NCI-H2081 treated with DMSO at 0.1 percent for 48 hours (cell line): ENCODE data around the gene ANKDD1A.

ENCODE experiments used
- DNase-seq: peaks from one replicate; lab custom pipeline; 2025; lab: John Stamatoyannopoulos, UW

Gene ANKDD1A

DNA sequence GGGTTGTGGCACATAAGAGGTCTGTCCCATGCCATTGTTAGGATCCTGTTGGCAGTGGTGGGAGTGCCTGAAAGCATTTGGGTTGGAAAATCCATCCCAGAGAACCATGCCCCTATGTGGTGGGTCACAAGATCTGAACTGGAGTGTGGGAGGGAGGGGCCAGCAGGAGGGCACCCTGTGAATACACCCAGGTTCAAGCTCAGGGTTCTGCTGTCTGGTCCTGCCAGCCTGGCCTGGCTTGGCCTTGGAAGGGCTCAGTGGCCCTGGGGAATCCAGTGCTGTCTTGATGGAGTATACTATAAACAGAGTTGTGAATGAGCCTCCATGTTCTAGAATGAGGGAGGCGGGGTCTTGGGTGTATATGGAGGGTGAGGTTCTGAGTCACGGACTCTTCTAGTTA, 11.8 kb downstream of the ANKDD1A start:
- no peak for DNase-seq

DNA sequence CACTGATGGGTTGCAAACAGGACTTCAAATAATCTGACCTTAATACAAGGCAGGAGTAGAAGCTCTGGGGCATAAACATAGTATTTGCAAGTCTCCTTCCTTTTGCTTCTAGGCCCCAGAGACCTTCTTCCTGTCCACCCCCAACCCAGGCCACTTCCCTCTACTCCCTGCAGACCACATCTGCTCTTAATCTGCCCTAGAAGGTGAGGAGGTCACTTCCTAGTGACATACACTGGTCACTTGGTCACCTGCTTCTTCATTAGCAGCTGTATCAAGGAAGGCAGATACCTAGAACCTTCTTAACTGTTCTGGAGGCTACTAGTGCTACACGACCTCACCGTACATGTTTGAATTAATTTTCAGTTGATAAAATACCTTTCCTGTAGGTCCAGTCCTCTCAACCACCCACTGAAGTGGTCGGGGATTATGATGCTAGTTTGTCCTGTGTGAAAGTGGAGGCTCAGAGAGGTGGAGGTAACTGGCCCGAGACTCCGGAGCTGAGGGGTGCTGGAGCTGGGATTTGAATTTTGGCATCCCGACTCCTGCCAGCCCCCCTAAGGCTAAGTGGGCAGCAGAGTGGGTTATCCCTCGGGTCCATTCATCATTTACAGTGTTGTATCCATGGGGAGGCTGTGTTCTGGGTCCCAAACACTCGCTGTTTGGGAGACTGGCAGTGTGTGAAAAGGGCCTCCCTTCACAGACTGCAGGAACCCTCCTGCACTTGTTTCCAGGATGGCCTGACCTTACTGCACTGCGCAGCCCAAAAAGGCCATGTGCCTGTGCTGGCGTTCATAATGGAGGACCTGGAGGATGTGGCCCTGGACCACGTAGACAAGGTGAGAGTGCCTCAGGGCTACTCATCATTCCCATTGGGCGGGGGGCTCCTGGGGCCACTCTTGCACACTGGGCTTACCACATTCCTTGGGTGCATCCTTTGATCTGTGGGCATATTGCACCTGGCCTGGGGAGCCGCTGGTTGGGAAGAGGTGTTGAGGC, 13.9 kb downstream of the ANKDD1A start:
- no peak for DNase-seq

- DNase-seq: no peak
Measured at GRCh38 chr15:64926661-64927060, 15.0 kb downstream of the ANKDD1A start.

DNA sequence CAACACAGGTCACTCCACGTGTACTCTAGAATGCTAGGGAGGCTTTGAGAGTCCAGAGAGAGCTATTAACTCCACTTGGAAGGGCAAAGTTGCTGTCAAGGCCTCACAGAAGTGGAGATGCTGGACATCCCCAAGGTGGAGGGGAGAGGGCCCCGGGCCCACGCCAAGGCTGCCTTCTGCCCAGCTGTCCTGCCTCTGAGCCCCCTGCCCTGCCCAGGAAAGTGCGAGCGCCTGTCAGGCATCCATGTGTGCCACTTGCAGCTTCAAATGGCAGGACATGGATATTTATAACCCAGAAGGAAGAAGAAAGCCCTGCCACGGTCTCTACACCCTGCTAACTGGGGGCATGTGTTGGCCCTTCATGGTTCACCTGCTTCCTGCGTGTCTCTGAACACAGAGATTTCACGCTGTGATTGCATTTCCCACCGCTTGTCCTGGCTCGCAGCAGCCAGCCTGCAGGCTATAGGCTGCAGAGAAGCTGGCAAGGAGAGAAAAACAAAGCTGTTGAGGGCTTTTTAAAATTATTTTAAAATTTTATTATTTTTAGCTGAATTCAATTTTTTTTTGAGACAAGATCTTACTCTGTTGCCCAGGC, 17.0 kb downstream of the ANKDD1A start:
- DNase-seq: no peak

- no peak for DNase-seq
Measured at GRCh38 chr15:64930019-64930652, 18.4 kb downstream of the ANKDD1A start.

DNA sequence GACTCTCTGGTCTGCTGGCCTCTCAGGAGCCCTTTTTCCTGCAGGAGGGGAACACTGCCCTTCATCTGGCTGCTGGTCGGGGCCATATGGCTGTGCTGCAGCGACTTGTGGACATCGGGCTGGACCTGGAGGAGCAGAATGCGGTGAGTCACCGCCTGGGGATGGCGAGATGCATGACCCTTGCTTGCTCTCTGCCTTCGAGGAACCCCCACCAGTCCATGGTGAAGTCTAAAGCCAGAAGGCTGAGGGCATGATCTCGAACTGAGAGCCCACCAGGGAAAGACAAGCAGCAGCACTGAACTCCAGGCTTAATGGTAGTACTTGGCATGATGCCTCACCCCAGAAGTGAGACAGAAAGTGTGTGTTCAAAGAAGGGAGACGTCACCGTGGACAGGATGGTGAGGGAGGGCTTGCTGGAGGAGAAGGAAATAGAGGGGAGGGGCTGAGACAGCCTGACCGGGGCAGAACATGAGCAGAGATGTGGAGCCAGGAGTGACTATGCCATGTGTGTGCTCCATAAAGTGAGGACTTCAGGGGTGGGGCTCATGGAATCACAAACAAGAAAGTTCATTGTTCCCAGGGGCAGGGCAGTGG, 19.2 kb downstream of the ANKDD1A start:
- DNase-seq: no peak

DNA sequence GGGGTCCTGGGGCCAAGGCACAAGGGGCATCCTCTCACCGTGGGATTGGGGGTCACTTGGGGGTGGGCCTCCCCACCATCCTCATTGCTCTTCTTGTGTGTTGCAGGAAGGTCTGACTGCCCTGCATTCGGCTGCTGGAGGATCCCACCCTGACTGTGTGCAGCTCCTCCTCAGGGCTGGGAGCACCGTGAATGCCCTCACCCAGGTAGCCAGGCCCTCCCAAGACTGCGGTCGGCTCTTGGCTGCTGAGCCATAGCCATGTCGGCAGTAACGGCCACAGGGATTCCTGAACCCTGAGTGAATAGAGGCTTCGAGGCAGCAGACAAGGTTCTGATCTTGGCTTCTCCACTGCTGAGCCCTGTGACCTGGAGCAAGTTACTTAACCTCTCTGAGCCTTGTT, 19.7 kb downstream of the ANKDD1A start:
- no peak for DNase-seq

DNA sequence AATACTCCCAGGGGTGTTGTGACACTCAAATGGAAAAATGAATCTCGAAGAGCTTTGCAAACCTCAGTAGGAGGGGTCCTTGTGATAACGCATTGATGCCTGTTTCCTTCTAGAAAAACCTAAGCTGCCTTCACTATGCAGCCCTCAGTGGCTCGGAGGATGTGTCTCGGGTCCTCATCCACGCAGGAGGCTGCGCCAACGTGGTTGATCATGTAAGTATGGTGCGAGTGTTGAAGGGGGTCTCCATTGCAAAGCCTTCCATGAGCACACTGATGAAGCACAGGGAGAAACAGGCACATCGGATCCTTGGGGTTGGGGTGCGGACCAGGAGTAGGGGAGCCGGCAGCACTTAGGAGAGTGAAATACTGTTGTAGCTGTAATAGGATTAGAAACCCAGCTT, 22.3 kb downstream of the ANKDD1A start:
- no peak for DNase-seq

DNA sequence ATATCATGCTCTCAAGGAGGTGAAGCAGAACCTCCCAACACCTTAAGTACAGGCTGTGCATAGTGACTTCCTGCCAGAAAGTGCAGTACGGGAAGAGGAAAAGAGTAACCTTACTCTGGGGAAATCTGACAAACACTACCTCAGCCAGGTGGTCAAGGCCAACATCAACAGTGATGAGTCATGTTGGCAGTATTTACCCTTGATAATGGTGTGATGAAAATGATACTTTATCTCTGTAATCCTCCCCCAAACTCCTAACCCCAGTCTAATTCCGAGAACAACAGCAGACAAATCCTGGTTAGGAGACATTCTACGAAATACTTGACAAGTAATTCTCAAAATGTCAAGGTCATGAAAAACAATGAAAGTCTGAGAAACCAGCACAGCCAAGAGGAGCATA, 26.5 kb downstream of the ANKDD1A start:
- no peak for DNase-seq

GRCh38 chr15:64942356-64942755, 30.7 kb downstream of the ANKDD1A start:
- DNase-seq: no peak

- no peak for DNase-seq
Measured at GRCh38 chr15:64943512-64944225, 32.0 kb downstream of the ANKDD1A start.

- DNase-seq: no peak
Measured at GRCh38 chr15:64944961-64945360, 33.3 kb downstream of the ANKDD1A start.

DNA sequence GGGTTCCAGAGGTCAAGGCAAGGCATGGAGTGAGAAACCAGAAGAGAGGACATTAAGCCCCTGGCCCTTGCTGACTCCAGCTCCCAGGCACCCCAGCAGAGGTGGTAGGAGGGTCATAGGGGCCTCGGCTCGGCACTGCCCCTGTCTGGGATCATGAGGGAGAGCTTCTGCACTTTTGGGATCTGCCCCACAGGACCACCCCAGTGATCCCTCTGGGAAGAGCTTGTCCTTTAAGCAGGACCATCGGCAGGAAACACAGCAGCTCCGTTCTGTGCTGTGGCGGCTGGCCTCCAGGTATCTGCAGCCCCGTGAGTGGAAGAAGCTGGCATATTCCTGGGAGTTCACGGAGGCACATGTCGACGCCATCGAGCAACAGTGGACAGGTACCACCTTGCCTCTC, 35.5 kb downstream of the ANKDD1A start:
- no peak for DNase-seq

DNA sequence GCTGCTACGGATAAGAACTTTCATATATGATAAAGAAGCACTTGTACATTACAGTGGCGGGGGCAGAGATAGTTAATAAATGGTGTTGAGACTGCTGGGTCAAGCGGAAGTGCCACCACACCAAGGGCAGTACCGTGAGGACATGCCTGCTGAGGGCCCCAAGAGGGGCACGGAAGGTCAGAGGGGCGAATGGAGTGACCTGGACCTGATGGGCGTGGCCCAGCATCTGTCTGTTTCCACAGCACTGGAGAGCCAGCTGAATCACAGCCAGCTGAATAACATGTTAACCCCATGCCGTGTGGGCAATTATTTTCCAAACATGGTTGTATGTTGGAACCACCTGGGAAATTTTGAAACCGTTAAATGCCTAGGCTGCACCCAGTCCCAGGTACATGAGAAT, 37.2 kb downstream of the ANKDD1A start:
- no peak for DNase-seq

GRCh38 chr15:64949383-64950186, 37.9 kb downstream of the ANKDD1A start:
- no peak for DNase-seq

GRCh38 chr15:64950888-64951287, 39.2 kb downstream of the ANKDD1A start:
- DNase-seq: no peak

DNA sequence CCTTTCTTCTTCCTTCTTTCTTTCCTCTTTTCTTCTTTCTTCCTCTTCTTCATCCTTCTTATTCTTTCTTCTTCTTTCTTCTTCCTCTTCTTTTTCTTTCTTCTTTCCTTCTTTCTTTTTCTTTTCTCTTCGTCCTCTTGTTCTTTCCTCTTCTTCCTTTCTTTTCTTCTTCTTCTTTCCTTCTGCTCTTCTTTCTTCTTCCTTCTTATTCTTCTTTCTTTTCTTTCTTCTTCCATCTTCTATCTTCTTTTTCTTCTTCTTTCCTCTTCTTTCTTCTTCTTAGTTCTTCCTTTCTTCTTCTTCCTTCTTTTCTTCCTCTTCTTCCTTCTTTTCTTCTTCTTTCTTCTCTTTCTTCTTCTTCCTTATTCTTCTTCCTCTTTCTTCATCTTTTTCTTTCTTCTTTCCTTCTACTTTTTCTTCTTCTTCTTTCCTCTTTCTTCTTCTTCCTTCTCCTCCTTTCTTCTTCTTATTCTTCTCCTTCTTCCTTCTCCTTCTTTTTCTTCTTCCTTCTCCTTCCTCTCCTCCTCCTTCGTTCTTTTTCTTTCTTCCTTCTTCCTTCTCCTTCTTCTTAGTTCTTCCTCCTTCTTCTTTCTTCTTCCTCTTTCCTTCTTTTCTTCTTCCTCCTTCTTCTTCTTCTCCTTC, 40.2 kb downstream of the ANKDD1A start:
- no peak for DNase-seq

DNA sequence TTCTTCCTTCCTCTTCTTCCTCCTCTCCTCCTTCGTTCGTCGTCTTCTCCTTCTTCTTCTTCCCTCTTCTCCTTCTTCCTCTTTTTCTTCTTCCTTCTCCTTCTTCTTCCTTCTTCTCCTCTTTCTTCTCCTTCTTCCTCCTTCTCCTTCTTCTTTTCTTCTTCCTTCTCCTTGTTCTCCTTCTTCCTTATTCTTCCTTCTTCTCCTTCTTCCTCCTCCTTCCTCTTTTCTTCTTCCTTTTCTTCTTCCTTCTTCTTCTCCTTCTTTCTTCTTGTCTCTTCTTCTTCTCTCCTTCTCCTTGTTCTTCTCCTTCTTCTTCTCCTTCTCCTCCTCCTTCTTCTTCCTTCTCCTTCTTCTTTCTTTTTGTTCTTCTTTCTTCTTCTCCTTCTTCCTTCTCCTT, 42.7 kb downstream of the ANKDD1A start:
- no peak for DNase-seq

- no peak for DNase-seq
Measured at GRCh38 chr15:64959128-64959527, 47.4 kb downstream of the ANKDD1A start.

- no peak for DNase-seq
Measured at GRCh38 chr15:64960153-64960552, 48.5 kb downstream of the ANKDD1A start.

DNA sequence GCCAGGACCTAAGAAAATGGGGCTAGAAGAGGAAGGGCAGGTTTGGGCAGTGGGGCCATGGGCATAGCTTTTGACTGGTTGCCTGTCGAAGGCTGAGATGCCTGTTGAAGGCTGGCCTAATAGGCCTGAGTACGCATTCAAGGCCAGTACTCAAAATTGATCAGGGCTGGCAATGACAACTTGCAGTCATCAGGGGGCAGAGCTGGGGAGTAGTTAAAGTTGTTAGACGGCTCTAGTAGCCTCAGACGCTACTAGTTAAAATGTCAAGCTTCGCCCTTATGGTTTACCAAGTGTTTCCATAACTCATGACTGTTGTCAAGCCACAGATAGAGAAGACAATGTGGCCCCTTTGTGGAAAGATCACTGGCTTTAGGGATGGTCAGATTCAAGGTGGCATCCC, 49.3 kb downstream of the ANKDD1A start:
- DNase-seq: no peak
